PC-3 (cell line): ENCODE results near the gene PARG.
"Not testable (repeated sequence)": the region's sequence is repeated elsewhere in the genome, so short reads cannot be mapped to it uniquely, and the experiment has no call there.

Experiments
- EZH2 ChIP-seq: fragments of 300-600 bp; sonication (generic); IDR thresholded peaks from one replicate; pipeline ENCODE4 v1.6.1; 2017; ENCODE audit warnings: antibody characterized with exemption, mild to moderate bottlenecking, low read length; ENCODE audit not compliant: unreplicated experiment
- TF ChIP-seq, protein P1 (sequence below): fragments of 300-600 bp; sonication (generic); conservative IDR thresholded peaks from 2 replicates; pipeline ENCODE4 v1.5.1; 2017; ENCODE audit warnings: antibody characterized with exemption, low read depth, mild to moderate bottlenecking, low read length

DNA sequence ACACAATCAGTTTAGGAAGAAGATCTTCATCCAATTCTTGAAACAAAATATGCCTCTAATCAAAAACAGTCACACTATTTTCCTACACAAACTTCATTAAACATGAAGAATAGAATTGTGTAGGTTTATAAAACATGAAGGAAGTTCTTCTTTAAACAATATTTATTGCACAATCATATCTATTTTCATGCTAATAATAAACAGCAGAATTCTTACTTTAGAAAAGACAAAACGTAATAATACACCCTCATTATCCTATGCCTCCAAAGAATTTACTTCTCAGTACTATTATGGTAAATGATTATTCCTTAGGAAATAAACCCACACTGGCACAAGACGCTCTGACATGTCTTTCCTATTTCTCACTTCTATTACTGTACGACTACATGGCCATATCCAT, 41.4 kb downstream of the PARG start:
- TF ChIP-seq, protein P1, sequence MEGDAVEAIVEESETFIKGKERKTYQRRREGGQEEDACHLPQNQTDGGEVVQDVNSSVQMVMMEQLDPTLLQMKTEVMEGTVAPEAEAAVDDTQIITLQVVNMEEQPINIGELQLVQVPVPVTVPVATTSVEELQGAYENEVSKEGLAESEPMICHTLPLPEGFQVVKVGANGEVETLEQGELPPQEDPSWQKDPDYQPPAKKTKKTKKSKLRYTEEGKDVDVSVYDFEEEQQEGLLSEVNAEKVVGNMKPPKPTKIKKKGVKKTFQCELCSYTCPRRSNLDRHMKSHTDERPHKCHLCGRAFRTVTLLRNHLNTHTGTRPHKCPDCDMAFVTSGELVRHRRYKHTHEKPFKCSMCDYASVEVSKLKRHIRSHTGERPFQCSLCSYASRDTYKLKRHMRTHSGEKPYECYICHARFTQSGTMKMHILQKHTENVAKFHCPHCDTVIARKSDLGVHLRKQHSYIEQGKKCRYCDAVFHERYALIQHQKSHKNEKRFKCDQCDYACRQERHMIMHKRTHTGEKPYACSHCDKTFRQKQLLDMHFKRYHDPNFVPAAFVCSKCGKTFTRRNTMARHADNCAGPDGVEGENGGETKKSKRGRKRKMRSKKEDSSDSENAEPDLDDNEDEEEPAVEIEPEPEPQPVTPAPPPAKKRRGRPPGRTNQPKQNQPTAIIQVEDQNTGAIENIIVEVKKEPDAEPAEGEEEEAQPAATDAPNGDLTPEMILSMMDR = not testable (repeated sequence)
- not testable (repeated sequence) for TF ChIP-seq EZH2
